ENCODE results near the gene IL20RA. TPM values are rescaled to one million over a fixed set of nuclear protein-coding genes. Genes with fewer than 3 reads are reported as not detected.

The IL20RA gene
- total and polyA plus RNA-seq, 4 donors: 0.17 to 0.65 (median 0.25) TPM; not detected in 1

DNA sequence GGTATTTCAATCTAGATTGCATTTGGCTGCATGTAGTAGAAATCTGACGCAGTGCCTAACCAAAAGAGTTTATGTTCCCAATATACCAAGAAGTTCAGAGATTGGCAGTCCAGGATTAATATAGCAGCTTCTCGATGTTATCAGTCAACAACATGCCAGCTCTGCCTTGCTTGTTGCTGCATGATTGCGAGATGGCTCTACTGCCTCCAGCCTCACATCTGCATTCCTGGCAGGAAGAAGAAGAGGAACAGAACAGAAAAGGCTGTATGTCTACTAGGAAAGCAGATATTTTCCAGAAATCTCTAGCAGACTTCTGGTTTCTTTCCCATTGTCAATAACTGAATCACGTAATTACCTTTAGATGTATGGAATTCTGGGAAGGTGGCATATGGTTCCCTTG is 61.8 kb downstream of the IL20RA start:
- no peaks in the 10 kb centered on the region for H3K4me1 ChIP-seq (ENCODE audit: control insufficient read depth in 4 of 4, insufficient read depth in 4 of 4, low read length in 3 of 4)

DNA sequence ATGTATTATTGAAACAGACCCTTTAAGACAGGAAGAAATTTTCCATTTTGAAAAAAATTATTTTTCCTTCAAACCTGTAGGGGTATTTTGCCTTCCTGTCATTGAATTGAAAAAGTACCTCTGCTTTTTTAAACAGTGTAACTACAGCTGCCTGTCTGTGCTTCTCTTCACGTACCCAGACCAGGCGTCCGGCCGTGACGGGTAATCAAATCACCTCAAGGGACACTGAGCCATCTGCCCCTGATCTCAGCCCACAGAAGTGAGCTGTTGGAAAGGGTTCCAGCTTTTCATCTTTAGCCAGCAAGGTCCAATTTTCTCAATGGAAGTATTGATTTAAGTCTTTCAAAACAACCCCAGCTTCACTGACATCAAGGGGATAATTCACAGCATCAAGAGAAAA is 64.7 kb downstream of the IL20RA start:
- no peaks in the 10 kb centered on the region for H3K9me3 ChIP-seq (ENCODE audit: control insufficient read depth in 4 of 4, low read length in 3 of 4)
- H3K36me3 ChIP-seq (ENCODE audit: control insufficient read depth in 4 of 4, insufficient read depth in 3 of 4, low read depth in 1 of 4, low read length in 3 of 4): no peaks in the 10 kb centered on the region
- H3K4me1 ChIP-seq (ENCODE audit: control insufficient read depth in 4 of 4, insufficient read depth in 4 of 4, low read length in 3 of 4): no peaks in the 10 kb centered on the region
- no peak overlapping the region for H3K27ac ChIP-seq (ENCODE audit: low read depth in 1 of 2, low read length in 2 of 2)
- no peak for TF ChIP-seq RXRA (IDR thresholded peaks at IDR 0.05)
- TF ChIP-seq, protein P1, sequence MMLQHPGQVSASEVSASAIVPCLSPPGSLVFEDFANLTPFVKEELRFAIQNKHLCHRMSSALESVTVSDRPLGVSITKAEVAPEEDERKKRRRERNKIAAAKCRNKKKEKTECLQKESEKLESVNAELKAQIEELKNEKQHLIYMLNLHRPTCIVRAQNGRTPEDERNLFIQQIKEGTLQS (IDR thresholded peaks at IDR 0.05): no peak
- TF ChIP-seq EGR1 (IDR thresholded peaks at IDR 0.05; ENCODE audit: low read depth in 2 of 2): no peak
- no peak for TF ChIP-seq FOXA2 (IDR thresholded peaks at IDR 0.05)
- TF ChIP-seq JUND (IDR thresholded peaks at IDR 0.05): no peak
- TF ChIP-seq, protein P2, sequence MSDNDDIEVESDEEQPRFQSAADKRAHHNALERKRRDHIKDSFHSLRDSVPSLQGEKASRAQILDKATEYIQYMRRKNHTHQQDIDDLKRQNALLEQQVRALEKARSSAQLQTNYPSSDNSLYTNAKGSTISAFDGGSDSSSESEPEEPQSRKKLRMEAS (IDR thresholded peaks at IDR 0.05): no peak
- no peak for TF ChIP-seq FOXA1 (IDR thresholded peaks at IDR 0.05)
- no peak for TF ChIP-seq HNF4G (IDR thresholded peaks at IDR 0.05)
- no peak for TF ChIP-seq SP1 (IDR thresholded peaks at IDR 0.05)
- no peak for TF ChIP-seq RAD21 (IDR thresholded peaks at IDR 0.05)
- TF ChIP-seq NR2F2 (IDR thresholded peaks at IDR 0.05): no peak
- no peak for TF ChIP-seq YY1 (IDR thresholded peaks at IDR 0.05)
- WGBS: 65% methylated on average over 5 of the region's 5 CpGs
- DNase-seq (ENCODE audit: low spot score): no peak
- no peak overlapping the region for H3K4me3 ChIP-seq (ENCODE audit: low read depth in 1 of 3, low read length in 3 of 3)
- no peak overlapping the region for H3K9ac ChIP-seq (ENCODE audit: low read depth in 1 of 2, low read length in 2 of 2)
- peaks cover 0 to 9% (median 1%) of the 10 kb centered on the region in 4 donors for H3K27me3 ChIP-seq (ENCODE audit: control insufficient read depth in 4 of 4, insufficient read depth in 4 of 4, low read length in 3 of 4)

More for the DNA sequence above, 61.8 kb downstream of the IL20RA start:
- DNase-seq (ENCODE audit: low spot score): no peak
- no peak overlapping the region for H3K9ac ChIP-seq (ENCODE audit: low read depth in 1 of 2, low read length in 2 of 2)
- H3K4me3 ChIP-seq (ENCODE audit: low read depth in 1 of 3, low read length in 3 of 3): no peak overlapping the region
- no peak overlapping the region for H3K27ac ChIP-seq (ENCODE audit: low read depth in 1 of 2, low read length in 2 of 2)
- peaks cover 0 to 4% (median 3%) of the 10 kb centered on the region in 4 donors for H3K27me3 ChIP-seq (ENCODE audit: control insufficient read depth in 4 of 4, insufficient read depth in 4 of 4, low read length in 3 of 4)
- H3K36me3 ChIP-seq (ENCODE audit: control insufficient read depth in 4 of 4, insufficient read depth in 3 of 4, low read depth in 1 of 4, low read length in 3 of 4): no peaks in the 10 kb centered on the region
- 86% methylated on average over 4 of the region's 4 CpGs for WGBS
- H3K9me3 ChIP-seq (ENCODE audit: control insufficient read depth in 4 of 4, low read length in 3 of 4): no peaks in the 10 kb centered on the region
- no peak for TF ChIP-seq HNF4A (conservative IDR thresholded peaks at IDR 0.05)
- TF ChIP-seq YY1 (IDR thresholded peaks at IDR 0.05): no peak
- TF ChIP-seq, protein P3, sequence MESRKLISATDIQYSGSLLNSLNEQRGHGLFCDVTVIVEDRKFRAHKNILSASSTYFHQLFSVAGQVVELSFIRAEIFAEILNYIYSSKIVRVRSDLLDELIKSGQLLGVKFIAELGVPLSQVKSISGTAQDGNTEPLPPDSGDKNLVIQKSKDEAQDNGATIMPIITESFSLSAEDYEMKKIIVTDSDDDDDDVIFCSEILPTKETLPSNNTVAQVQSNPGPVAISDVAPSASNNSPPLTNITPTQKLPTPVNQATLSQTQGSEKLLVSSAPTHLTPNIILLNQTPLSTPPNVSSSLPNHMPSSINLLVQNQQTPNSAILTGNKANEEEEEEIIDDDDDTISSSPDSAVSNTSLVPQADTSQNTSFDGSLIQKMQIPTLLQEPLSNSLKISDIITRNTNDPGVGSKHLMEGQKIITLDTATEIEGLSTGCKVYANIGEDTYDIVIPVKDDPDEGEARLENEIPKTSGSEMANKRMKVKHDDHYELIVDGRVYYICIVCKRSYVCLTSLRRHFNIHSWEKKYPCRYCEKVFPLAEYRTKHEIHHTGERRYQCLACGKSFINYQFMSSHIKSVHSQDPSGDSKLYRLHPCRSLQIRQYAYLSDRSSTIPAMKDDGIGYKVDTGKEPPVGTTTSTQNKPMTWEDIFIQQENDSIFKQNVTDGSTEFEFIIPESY (IDR thresholded peaks at IDR 0.05): no peak
- no peak for TF ChIP-seq EGR1 (IDR thresholded peaks at IDR 0.05; ENCODE audit: low read depth in 2 of 2)
- TF ChIP-seq TAF1 (conservative IDR thresholded peaks at IDR 0.05): no peak
- no peak for TF ChIP-seq JUND (IDR thresholded peaks at IDR 0.05)
- TF ChIP-seq RAD21 (IDR thresholded peaks at IDR 0.05): no peak
- no peak for TF ChIP-seq GABPA (IDR thresholded peaks at IDR 0.05 in 1 of 2, conservative IDR thresholded peaks at IDR 0.05 in 1 of 2)
- no peak for TF ChIP-seq FOXA1 (IDR thresholded peaks at IDR 0.05)
- no peak for TF ChIP-seq HNF4G (IDR thresholded peaks at IDR 0.05)
- no peak for TF ChIP-seq NR2F2 (IDR thresholded peaks at IDR 0.05)

DNA sequence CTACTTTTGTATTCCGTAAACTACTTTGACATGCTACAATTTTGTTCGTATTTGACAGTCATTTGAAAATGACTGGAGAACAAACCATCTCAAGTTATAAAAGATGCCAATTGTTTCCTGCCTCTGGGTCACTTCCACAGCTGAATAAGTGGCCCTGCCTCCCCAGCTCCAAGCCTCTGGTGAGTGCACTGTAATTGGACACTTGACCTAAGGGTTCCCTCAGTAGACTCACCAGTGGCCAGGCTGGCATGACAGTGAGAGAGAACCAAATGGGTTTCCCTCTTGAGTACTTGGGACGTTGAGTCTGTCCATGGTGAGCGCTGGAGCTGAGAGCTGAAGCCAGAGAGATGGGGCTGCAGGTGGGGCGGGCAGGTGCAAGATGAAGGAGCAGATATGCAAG is 65.6 kb downstream of the IL20RA start:
- WGBS: 74% methylated on average over 5 of the region's 5 CpGs
- TF ChIP-seq SP1 (IDR thresholded peaks at IDR 0.05) (no peak), HNF4G (IDR thresholded peaks at IDR 0.05) (no peak), FOXA1 (IDR thresholded peaks at IDR 0.05) (no peak), HNF4A (conservative IDR thresholded peaks at IDR 0.05) (no peak), NR2F2 (IDR thresholded peaks at IDR 0.05) (no peak), RAD21 (IDR thresholded peaks at IDR 0.05) (no peak)
- TF ChIP-seq, protein P4, sequence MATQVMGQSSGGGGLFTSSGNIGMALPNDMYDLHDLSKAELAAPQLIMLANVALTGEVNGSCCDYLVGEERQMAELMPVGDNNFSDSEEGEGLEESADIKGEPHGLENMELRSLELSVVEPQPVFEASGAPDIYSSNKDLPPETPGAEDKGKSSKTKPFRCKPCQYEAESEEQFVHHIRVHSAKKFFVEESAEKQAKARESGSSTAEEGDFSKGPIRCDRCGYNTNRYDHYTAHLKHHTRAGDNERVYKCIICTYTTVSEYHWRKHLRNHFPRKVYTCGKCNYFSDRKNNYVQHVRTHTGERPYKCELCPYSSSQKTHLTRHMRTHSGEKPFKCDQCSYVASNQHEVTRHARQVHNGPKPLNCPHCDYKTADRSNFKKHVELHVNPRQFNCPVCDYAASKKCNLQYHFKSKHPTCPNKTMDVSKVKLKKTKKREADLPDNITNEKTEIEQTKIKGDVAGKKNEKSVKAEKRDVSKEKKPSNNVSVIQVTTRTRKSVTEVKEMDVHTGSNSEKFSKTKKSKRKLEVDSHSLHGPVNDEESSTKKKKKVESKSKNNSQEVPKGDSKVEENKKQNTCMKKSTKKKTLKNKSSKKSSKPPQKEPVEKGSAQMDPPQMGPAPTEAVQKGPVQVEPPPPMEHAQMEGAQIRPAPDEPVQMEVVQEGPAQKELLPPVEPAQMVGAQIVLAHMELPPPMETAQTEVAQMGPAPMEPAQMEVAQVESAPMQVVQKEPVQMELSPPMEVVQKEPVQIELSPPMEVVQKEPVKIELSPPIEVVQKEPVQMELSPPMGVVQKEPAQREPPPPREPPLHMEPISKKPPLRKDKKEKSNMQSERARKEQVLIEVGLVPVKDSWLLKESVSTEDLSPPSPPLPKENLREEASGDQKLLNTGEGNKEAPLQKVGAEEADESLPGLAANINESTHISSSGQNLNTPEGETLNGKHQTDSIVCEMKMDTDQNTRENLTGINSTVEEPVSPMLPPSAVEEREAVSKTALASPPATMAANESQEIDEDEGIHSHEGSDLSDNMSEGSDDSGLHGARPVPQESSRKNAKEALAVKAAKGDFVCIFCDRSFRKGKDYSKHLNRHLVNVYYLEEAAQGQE (IDR thresholded peaks at IDR 0.05): no peak
- TF ChIP-seq, protein P2 (IDR thresholded peaks at IDR 0.05): no peak
- TF ChIP-seq, protein P3 (IDR thresholded peaks at IDR 0.05): no peak
- H3K4me1 ChIP-seq (ENCODE audit: control insufficient read depth in 4 of 4, insufficient read depth in 4 of 4, low read length in 3 of 4): no peaks in the 10 kb centered on the region

More for the DNA sequence above, 65.6 kb downstream of the IL20RA start:
- H3K36me3 ChIP-seq (ENCODE audit: control insufficient read depth in 4 of 4, insufficient read depth in 3 of 4, low read depth in 1 of 4, low read length in 3 of 4): no peaks in the 10 kb centered on the region
- no peak overlapping the region for H3K9ac ChIP-seq (ENCODE audit: low read depth in 1 of 2, low read length in 2 of 2)
- peaks cover 0 to 9% (median 1%) of the 10 kb centered on the region in 4 donors for H3K27me3 ChIP-seq (ENCODE audit: control insufficient read depth in 4 of 4, insufficient read depth in 4 of 4, low read length in 3 of 4)
- DNase-seq (ENCODE audit: low spot score): no peak
- no peak overlapping the region for H3K4me3 ChIP-seq (ENCODE audit: low read depth in 1 of 3, low read length in 3 of 3)
- no peak overlapping the region for H3K27ac ChIP-seq (ENCODE audit: low read depth in 1 of 2, low read length in 2 of 2)
- H3K9me3 ChIP-seq (ENCODE audit: control insufficient read depth in 4 of 4, low read length in 3 of 4): no peaks in the 10 kb centered on the region

Measured in liver (tissue), 9 donors.